Heart left ventricle (tissue), 16 donors: ENCODE data around the gene MAP1B. TPM values are rescaled to one million over a fixed set of nuclear protein-coding genes. Genes with fewer than 3 reads are reported as not detected.

ENCODE experiments used
- ATAC-seq, 4 donors: fragments of 200-7000 bp; cut with Tn5 transposase; one replicate each; pipeline ENCODE4 v1.9.1; 2020 to 2022; ENCODE audit warnings: moderate library complexity in 4 of 4, mild to moderate bottlenecking in 3 of 4, moderate number of reproducible peaks in 1 of 4
- DNase-seq, 5 donors: peaks; one replicate each; pipeline ENCODE4 v3.0.0-alpha.2; 2020
- H3K27ac ChIP-seq, 12 donors: fragments of 200-600 bp; sonication (generic) in 4 of 12; one replicate each; pipeline versions ENCODE4 v1.5.0 to v1.8.0; 2016 to 2022; ENCODE audit warnings: mild to moderate bottlenecking in 2 of 12
- H3K27me3 ChIP-seq, 9 donors: fragments of 200-600 bp; sonication (generic) in 2 of 9; one replicate each; pipeline versions ENCODE4 v1.5.1 to v1.8.0; 2016 to 2022; ENCODE audit warnings: mild to moderate bottlenecking in 3 of 9
- H3K36me3 ChIP-seq, 9 donors: fragments of 200-600 bp; sonication (generic) in 2 of 9; one replicate each; pipeline versions ENCODE4 v1.5.0 to v1.8.0; 2018 to 2022; ENCODE audit warnings: mild to moderate bottlenecking in 2 of 9
- H3K4me1 ChIP-seq, 12 donors: fragments of 200-600 bp; sonication (generic) in 4 of 12; one replicate each; pipeline versions ENCODE4 v1.5.0 to v1.8.0; 2016 to 2022; ENCODE audit warnings: mild to moderate bottlenecking in 3 of 12
- H3K4me3 ChIP-seq, 12 donors: fragments of 200-600 bp; sonication (generic) in 4 of 12; one replicate each; pipeline versions ENCODE4 v1.5.0 to v1.8.0; 2017 to 2022; ENCODE audit warnings: mild to moderate bottlenecking in 9 of 12, moderate library complexity in 4 of 12
- H3K9me3 ChIP-seq, 12 donors: fragments of 200-600 bp; sonication (generic) in 4 of 12; one replicate each; pipeline versions ENCODE4 v1.5.0 to v1.8.0; 2016 to 2022; ENCODE audit warnings: mild to moderate bottlenecking in 1 of 12
- CTCF ChIP-seq, 12 donors: fragments of 200-600 bp; sonication (generic) in 4 of 12; IDR thresholded peaks; one replicate each; pipeline versions ENCODE4 v1.5.0 to v1.8.0; 2018 to 2022; ENCODE audit warnings: antibody characterized with exemption in 12 of 12, mild to moderate bottlenecking in 5 of 12
- POLR2A ChIP-seq, 2 donors: fragments of 450-650 bp; IDR thresholded peaks; one replicate each; pipeline ENCODE4 v1.6.1; 2017; ENCODE audit warnings: antibody characterized with exemption in 2 of 2, mild to moderate bottlenecking in 2 of 2, moderate library complexity in 2 of 2
- WGBS, 4 donors: extraction: QIAGEN DNeasy Blood & Tissue Kit in 2 of 4; methylation state at CpG; one replicate each; pipeline versions ENCODE4 v1.1.5 to v1.1.7; 2013 to 2018; 5-methylcytosine and 5-hydroxymethylcytosine counted together
- intact Hi-C, 10 donors: fragments of 100-400 bp; cut with DNase I; formaldehyde crosslinking; loops; one replicate each; pipeline versions ENCODE4 v1.11.1 to v1.14.2; 2022
- polyA plus RNA-seq, 2 donors: library from polyadenylated mRNA; stranded (reverse); fragments of 200-250 nt; gene quantifications; one replicate each; pipeline ENCODE4 v1.2.3, GENCODE V29; 2013
- total RNA-seq, 9 donors: library from RNA; depleted of rRNA in 2 of 9; stranded (reverse); fragments of >200 nt in 2 of 9; fragmentation: NEBNext Ultra II Directional in 3 of 9; extraction: Animal tissue kit (Norgen Biotek cat#: 25700) in 3 of 9; gene quantifications; one replicate each; pipeline versions ENCODE4 v1.1.0 to v1.2.4, GENCODE V29; 2016 to 2023
- donor health status: ischemic (EF 13 %, LVEDD 7.1; RV severe dilation, severe dysfunction).
- donor health status: healthy with polysubstance abuse.
- donor health status: DM: no; HTN: yes; CAD: no.
- donor health status: DM: no; HTN: no; CAD: no.
- donor health status: ischemic (EF 25% LVEDD 6.9; RV normal size, moderate dysfunction).
- donor health status: ischemic (EF 25% LVEDD 5.7; RV mildly dilated, moderate dysfunction).
- donor health status: healthy.
- donor health status: DM: yes; HTN: yes; CAD: no.
- donor health status: ischemic (EF 35%, LVEDD 5.7; RV mildly dilated, moderate dysfunction).
- donor health status: nonischemic (EF 11% LVEDD 7.7; RV severe dilation, severe dysfunction).
- donor health status: DM: yes; HTN: yes; CAD: no.
- donor health status: PGD.
- donor health status: ischemic (EF 29% LVEDD 5.4; RV normal size, mild dysfunction).
- donor health status: nonischemic (EF 23%, LVEDD 6.1; RV moderate dilation, normal function).

Gene MAP1B
- total and polyA plus RNA-seq, 11 donors: 10.1 to 603 (median 133) TPM

- Histone ChIP-seq H3K36me3 (peaks cover 0 to 53% (median 31%) of the 10 kb centered on the region in 9 donors), H3K27ac (peak overlapping the region in 1 of 12 donors; percentile 22), H3K9me3 (no peaks in the 10 kb centered on the region), H3K4me1 (peaks cover 0 to 41% (median 3%) of the 10 kb centered on the region in 12 donors), H3K4me3 (no peak overlapping the region), H3K27me3 (no peaks in the 10 kb centered on the region)
- intact Hi-C loops: no loop called here
- ATAC-seq: peak in 2 of 4 donors; percentile 46 to 85
- DNase-seq: no peak
- TF ChIP-seq CTCF (IDR thresholded peaks at IDR 0.05) (no peak), POLR2A (IDR thresholded peaks at IDR 0.05) (no peak)
Measured at GRCh38 chr5:72234265-72234700, 127.0 kb downstream of the MAP1B start.

GRCh38 chr5:72234868-72235267 is 127.6 kb downstream of the MAP1B start:
- peaks cover 0 to 53% (median 31%) of the 10 kb centered on the region in 9 donors for H3K36me3 ChIP-seq
- no peaks in the 10 kb centered on the region for H3K9me3 ChIP-seq
- no peaks in the 10 kb centered on the region for H3K27me3 ChIP-seq
- H3K4me3 ChIP-seq: no peak overlapping the region
- 95 to 100% (median 98%) methylated on average over 1 of the region's 1 CpG for WGBS, 4 donors
- H3K27ac ChIP-seq: peak overlapping the region in 1 of 12 donors; percentile 22
- no peak for TF ChIP-seq CTCF (IDR thresholded peaks at IDR 0.05)
- DNase-seq (no peak), ATAC-seq (no peak)
- intact Hi-C loops: no loop called here
- peaks cover 0 to 41% (median 1%) of the 10 kb centered on the region in 12 donors for H3K4me1 ChIP-seq

- H3K36me3 ChIP-seq: peaks cover 0 to 49% (median 27%) of the 10 kb centered on the region in 9 donors
- intact Hi-C loops: no loop called here
- WGBS, 4 donors: 93 to 100% (median 97%) methylated on average over 1 of the region's 1 CpG
- H3K27me3 ChIP-seq: no peaks in the 10 kb centered on the region
- peaks cover 0 to 41% (median 1%) of the 10 kb centered on the region in 12 donors for H3K4me1 ChIP-seq
- no peak for ATAC-seq
- DNase-seq: no peak
- H3K9me3 ChIP-seq: no peaks in the 10 kb centered on the region
- TF ChIP-seq CTCF (IDR thresholded peaks at IDR 0.05) (no peak), POLR2A (IDR thresholded peaks at IDR 0.05) (no peak)
- H3K4me3 ChIP-seq: no peak overlapping the region
- no peak overlapping the region for H3K27ac ChIP-seq
Measured at GRCh38 chr5:72235725-72236124, 128.4 kb downstream of the MAP1B start.

GRCh38 chr5:72237415-72237814 is 130.1 kb downstream of the MAP1B start:
- no peak overlapping the region for H3K27ac ChIP-seq
- H3K36me3 ChIP-seq: peaks cover 0 to 32% (median 19%) of the 10 kb centered on the region in 9 donors
- H3K4me3 ChIP-seq: no peak overlapping the region
- no peaks in the 10 kb centered on the region for H3K27me3 ChIP-seq
- no peak for DNase-seq
- WGBS, 4 donors: 96 to 97% (median 96%) methylated on average over 2 of the region's 2 CpGs
- H3K4me1 ChIP-seq: peaks cover 0 to 35% (median under 1%) of the 10 kb centered on the region in 12 donors
- TF ChIP-seq POLR2A (IDR thresholded peaks at IDR 0.05): no peak
- no peaks in the 10 kb centered on the region for H3K9me3 ChIP-seq
- intact Hi-C loops: no loop called here
- ATAC-seq: no peak

- WGBS, 4 donors: 98 to 99% (median 98%) methylated on average over 3 of the region's 3 CpGs
- no peaks in the 10 kb centered on the region for H3K9me3 ChIP-seq
- H3K4me3 ChIP-seq: no peak overlapping the region
- no peak for DNase-seq
- no peaks in the 10 kb centered on the region for H3K27me3 ChIP-seq
- no peak for ATAC-seq
- H3K27ac ChIP-seq: no peak overlapping the region
- peaks cover 0 to 30% (median 17%) of the 10 kb centered on the region in 9 donors for H3K36me3 ChIP-seq
- intact Hi-C loops: no loop called here
- TF ChIP-seq POLR2A (IDR thresholded peaks at IDR 0.05): no peak
- no peak for TF ChIP-seq CTCF (IDR thresholded peaks at IDR 0.05)
- peaks cover 0 to 31% (median 0%) of the 10 kb centered on the region in 12 donors for H3K4me1 ChIP-seq
Measured at GRCh38 chr5:72237879-72238278, 130.6 kb downstream of the MAP1B start.
